IMR-90 (cell line): ENCODE results near the gene DCAF5. TPM values are rescaled to one million over a fixed set of nuclear protein-coding genes. Genes with fewer than 3 reads are reported as not detected.
A peak's percentile ranks its signal among the peaks of the same experiment; 100 is the strongest.

Experiments used
- ATAC-seq: fragments of 200-7000 bp; cut with Tn5 transposase; 2 replicates; pipeline ENCODE4 v1.9.1; 2020; ENCODE audit warnings: low read depth, mild to moderate bottlenecking, moderate library complexity
- BruUV-seq: library from RNA; stranded (reverse); fragments of 400-500 nt; replicated peaks from 2 replicates; lab custom pipeline; 2021; lab: Mats Ljungman, UMichigan
- CTCF ChIA-PET: fragments of 300-600 bp; formaldehyde crosslinking; extraction: SDS; loops from one replicate; lab custom pipeline; 2021; ENCODE audit warnings: antibody characterized with exemption; lab: Yijun Ruan, JAX
- POLR2A ChIA-PET: fragments of 300-600 bp; sonication (Branson Sonifier 250); formaldehyde crosslinking; loops from one replicate; lab custom pipeline; 2022; ENCODE audit warnings: antibody characterized with exemption; ENCODE audit not compliant: unreplicated experiment; lab: Charles Lee
- DNase-seq: peaks from one replicate; pipeline ENCODE4 v3.0.0; 2013
- H2AFZ ChIP-seq: replicated peaks from 2 replicates; pipeline ENCODE3; 2013; ENCODE audit warnings: low read length, mild to moderate bottlenecking; ENCODE audit not compliant: poor library complexity
- H2AK5ac ChIP-seq: 2 replicates; pipeline ENCODE4 v1.6.1; 2013; ENCODE audit warnings: low read depth, low read length, inconsistent platforms
- H2AK9ac ChIP-seq: replicated peaks from 2 replicates; pipeline ENCODE3; 2013; ENCODE audit warnings: mild to moderate bottlenecking, low read depth, low read length, moderate library complexity; ENCODE audit not compliant: poor library complexity
- H2BK120ac ChIP-seq: 2 replicates; pipeline ENCODE4 v1.6.1; 2013; ENCODE audit warnings: low read depth, low read length, inconsistent platforms
- H2BK15ac ChIP-seq: 3 replicates; pipeline ENCODE4 v1.6.1; 2013; ENCODE audit warnings: low read depth, low read length, inconsistent platforms
- H2BK20ac ChIP-seq: 2 replicates; pipeline ENCODE4 v1.6.1; 2013; ENCODE audit warnings: low read depth, mild to moderate bottlenecking, inconsistent platforms, low read length, moderate library complexity
- H2BK5ac ChIP-seq: 2 replicates; pipeline ENCODE4 v1.6.1; 2013; ENCODE audit warnings: mild to moderate bottlenecking, low read depth, low read length, inconsistent platforms; ENCODE audit not compliant: poor library complexity, severe bottlenecking
- H3K14ac ChIP-seq: replicated peaks from 2 replicates; pipeline ENCODE4 v1.6.1; 2013; ENCODE audit warnings: low read depth, low read length, inconsistent platforms
- H3K18ac ChIP-seq: 2 replicates; pipeline ENCODE4 v1.6.1; 2013; ENCODE audit warnings: low read depth, low read length, control low read depth
- H3K23ac ChIP-seq: 2 replicates; pipeline ENCODE4 v1.6.1; 2013; ENCODE audit warnings: low read depth, low read length, inconsistent platforms
- H3K27ac ChIP-seq: 2 replicates; pipeline ENCODE4 v1.5.1; 2013; ENCODE audit warnings: mild to moderate bottlenecking, control low read depth, low read length; ENCODE audit not compliant: insufficient read depth
- H3K27me3 ChIP-seq: 2 replicates; pipeline ENCODE4 v1.6.1; 2013; ENCODE audit warnings: low read length; ENCODE audit not compliant: control insufficient read depth, insufficient read depth
- H3K36me3 ChIP-seq: 2 replicates; pipeline ENCODE4 v1.6.1; 2013; ENCODE audit warnings: low read length, mixed read lengths; ENCODE audit not compliant: control insufficient read depth, insufficient read depth
- H3K4ac ChIP-seq: 2 replicates; pipeline ENCODE4 v1.6.1; 2013; ENCODE audit warnings: low read depth, low read length, inconsistent platforms
- H3K4me1 ChIP-seq: 2 replicates; pipeline ENCODE4 v1.6.1; 2013; ENCODE audit warnings: low read length, mixed read lengths; ENCODE audit not compliant: control insufficient read depth, insufficient read depth
- H3K4me2 ChIP-seq: 2 replicates; pipeline ENCODE4 v1.6.1; 2013; ENCODE audit warnings: low read depth, mild to moderate bottlenecking, control low read depth, low read length, moderate library complexity
- H3K4me3 ChIP-seq: 2 replicates; pipeline ENCODE4 v1.5.1; 2013; ENCODE audit warnings: low read depth, mild to moderate bottlenecking, control low read depth, low read length, moderate library complexity; ENCODE audit not compliant: insufficient read depth
- H3K56ac ChIP-seq: 2 replicates; pipeline ENCODE4 v1.6.1; 2013; ENCODE audit warnings: low read length, inconsistent platforms; ENCODE audit not compliant: insufficient read depth; ENCODE audit errors: extremely low read depth
- H3K79me1 ChIP-seq, 2 experiments: 2 replicates each; pipeline ENCODE4 v1.6.1; 2013; ENCODE audit warnings: low read length in 2 of 2, inconsistent platforms in 1 of 2, low read depth in 1 of 2
- H3K9ac ChIP-seq: 2 replicates; pipeline ENCODE4 v1.6.1; 2013; ENCODE audit warnings: low read depth, low read length, control low read depth
- H3K9me1 ChIP-seq: 2 replicates; pipeline ENCODE4 v1.6.1; 2013; ENCODE audit warnings: low read length, inconsistent platforms; ENCODE audit not compliant: insufficient read depth
- H3K9me3 ChIP-seq: 2 replicates; pipeline ENCODE4 v1.6.1; 2013; ENCODE audit warnings: low read length; ENCODE audit not compliant: control insufficient read depth, insufficient read depth
- H4K20me1 ChIP-seq: 2 replicates; pipeline ENCODE4 v1.6.1; 2013; ENCODE audit warnings: low read length, inconsistent platforms; ENCODE audit not compliant: insufficient read depth
- H4K5ac ChIP-seq: 2 replicates; pipeline ENCODE4 v1.6.1; 2013; ENCODE audit warnings: mild to moderate bottlenecking, low read depth, low read length, control low read depth
- H4K8ac ChIP-seq, 2 experiments: 2 replicates each; pipeline ENCODE4 v1.6.1; 2013; ENCODE audit warnings: low read depth in 2 of 2, low read length in 2 of 2, control low read depth in 1 of 2, inconsistent platforms in 1 of 2
- H4K91ac ChIP-seq: 2 replicates; pipeline ENCODE4 v1.6.1; 2013; ENCODE audit warnings: low read depth, low read length, inconsistent platforms; ENCODE audit not compliant: insufficient read depth
- BHLHE40 ChIP-seq: fragments of 150-350 bp; IDR thresholded peaks from 2 replicates; pipeline ENCODE4 v1.6.1; 2016; ENCODE audit warnings: mild to moderate bottlenecking, low read depth, low read length
- NFE2L2 ChIP-seq: fragments of 150-350 bp; IDR thresholded peaks from 2 replicates; pipeline ENCODE4 v1.6.1; 2016; ENCODE audit warnings: low read depth, mild to moderate bottlenecking, low read length
- WGBS, 2 experiments: methylation state at CpG; one replicate each; pipeline versions ENCODE4 v1.1.5 to v1.1.7; 2013; ENCODE audit warnings: missing lambda C conversion rate in 2 of 2; ENCODE audit not compliant: insufficient read length in 1 of 2; ENCODE audit errors: extremely low coverage in 2 of 2; 5-methylcytosine and 5-hydroxymethylcytosine counted together
- dilution Hi-C: fragments of 300-500 bp; cut with HindIII; formaldehyde crosslinking; loops from one replicate; pipeline ENCODE4 v1.14.3; 2018; ENCODE audit warnings: low sequenced_read_pairs; ENCODE audit not compliant: unreplicated experiment
- in situ Hi-C: fragments of 300-500 bp; cut with MboI; formaldehyde crosslinking; loops from 3 replicates; pipeline ENCODE4 v1.14.3; 2019; ENCODE audit warnings: low sequenced_read_pairs, inconsistent platforms, mixed read lengths
- intact Hi-C: fragments of 100-400 bp; cut with micrococcal nuclease; formaldehyde crosslinking; loops from 2 replicates; pipeline ENCODE4 v1.10.0; 2022
- polyA plus RNA-seq, 3 experiments: library from polyadenylated mRNA; depleted of rRNA; stranded (reverse); fragments of >200 nt; gene quantifications; 2 replicates each; pipeline ENCODE4 v1.2.3, GENCODE V29; 2012; ENCODE audit warnings: low replicate concordance in 1 of 3
- total RNA-seq: library from RNA; depleted of rRNA; stranded (reverse); fragments of >200 nt; gene quantifications from 2 replicates; pipeline ENCODE4 v1.2.3, GENCODE V29; 2012

DCAF5 gene
- total and polyA plus RNA-seq, 2 of the 4 experiments (the other 2 are of a cell fraction) = 17.6 to 30.4 TPM

GRCh38 chr14:69052181-69052601, 100.7 kb downstream of the DCAF5 start:
- H3K27ac ChIP-seq = no peak overlapping the region
- ATAC-seq = no peak
- peaks cover 22% of the 10 kb centered on the region for H3K36me3 ChIP-seq
- no peak overlapping the region for H2BK20ac ChIP-seq
- no peaks in the 10 kb centered on the region for H3K9me3 ChIP-seq
- in situ Hi-C loops = no loop called here
- CTCF ChIA-PET = no interaction called here
- peaks cover 43% of the 10 kb centered on the region for H3K9me1 ChIP-seq
- no peak overlapping the region for H2BK120ac ChIP-seq
- no peak overlapping the region for H3K9ac ChIP-seq
- no peak overlapping the region for H4K91ac ChIP-seq
- H4K8ac ChIP-seq = no peak overlapping the region
- no peak overlapping the region for H2BK5ac ChIP-seq
- H4K5ac ChIP-seq = no peak overlapping the region
- H4K20me1 ChIP-seq = peaks cover 9% of the 10 kb centered on the region; the same call in 1 of the 2 replicates
- no peak overlapping the region; the same call in 1 of the 2 replicates for H3K23ac ChIP-seq
- H3K56ac ChIP-seq = no peak overlapping the region
- peak overlapping the region; percentile 36 for H3K18ac ChIP-seq
- TF ChIP-seq BHLHE40 (no peak), NFE2L2 (no peak)
- no peak overlapping the region for H3K4me3 ChIP-seq
- peaks cover 30% of the 10 kb centered on the region for H3K4me1 ChIP-seq
- H2AK5ac ChIP-seq = no peak overlapping the region
- H3K79me1 ChIP-seq = peaks cover 33 to 74% of the 10 kb centered on the region in 2 experiments
- no TSS peak for BruUV-seq
- H3K4me2 ChIP-seq = no peak overlapping the region
- dilution Hi-C loops = no loop called here
- H2BK15ac ChIP-seq = no peak overlapping the region
- DNase-seq = no peak
- intact Hi-C loops = no loop called here
- peak overlapping the region; percentile 31; the same call in 1 of the 2 replicates for H3K4ac ChIP-seq
- H2AK9ac ChIP-seq = no peak overlapping the region
- 0 out of 2 replicates have a peak overlapping the region, but pooled peaks have one; percentile 14 for H3K14ac ChIP-seq
- no peaks in the 10 kb centered on the region for H3K27me3 ChIP-seq
- WGBS, 2 experiments = 80% methylated on average over 2 of the region's 4 CpGs; no CpG with 5 or more reads in 1 of the 2 experiments
- H2AFZ ChIP-seq = no peak overlapping the region
- POLR2A ChIA-PET = no interaction called here
